ENCODE measurements around the gene BPIFA1. TPM values are rescaled to one million over a fixed set of nuclear protein-coding genes. Genes with fewer than 3 reads are reported as not detected.

Gene BPIFA1
- total RNA-seq, 1 donor: not detected

DNA sequence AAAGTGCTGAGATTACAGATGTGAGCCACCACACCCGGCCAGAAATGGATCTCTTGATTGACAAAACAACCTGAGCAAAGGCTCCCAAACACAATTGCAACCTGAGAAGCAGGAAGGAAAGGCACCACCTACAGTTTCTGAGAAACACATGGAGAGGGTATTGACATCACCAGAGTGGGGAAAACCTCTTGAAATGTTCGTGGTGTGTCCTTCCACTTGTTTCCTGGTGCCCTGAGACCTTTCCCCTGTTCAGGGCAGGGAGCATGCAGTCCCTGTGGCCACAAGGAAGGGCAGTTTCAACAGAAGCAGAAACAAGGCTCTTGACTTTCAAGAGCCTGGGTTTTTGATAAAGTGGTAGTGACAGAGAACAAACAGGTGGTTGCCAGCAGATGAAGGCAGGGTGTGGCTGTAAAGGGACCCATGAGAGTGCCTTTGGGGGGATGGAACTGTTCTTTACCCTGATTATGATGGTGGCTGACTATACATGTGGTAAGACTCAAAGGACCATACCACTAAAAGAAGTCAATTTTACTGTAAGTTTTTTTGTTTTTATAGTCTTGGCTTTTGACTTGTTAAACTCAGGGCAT is 3.2 kb upstream of the BPIFA1 start:
- Histone ChIP-seq H3K4me3 (ENCODE audit: low read length) (no peak overlapping the region), H3K4me1 (ENCODE audit: insufficient read depth, low read length) (no peaks in the 10 kb centered on the region), H3K27me3 (ENCODE audit: insufficient read depth, low read length) (no peaks in the 10 kb centered on the region), H3K9me3 (ENCODE audit: low read depth, low read length) (no peaks in the 10 kb centered on the region)

DNA sequence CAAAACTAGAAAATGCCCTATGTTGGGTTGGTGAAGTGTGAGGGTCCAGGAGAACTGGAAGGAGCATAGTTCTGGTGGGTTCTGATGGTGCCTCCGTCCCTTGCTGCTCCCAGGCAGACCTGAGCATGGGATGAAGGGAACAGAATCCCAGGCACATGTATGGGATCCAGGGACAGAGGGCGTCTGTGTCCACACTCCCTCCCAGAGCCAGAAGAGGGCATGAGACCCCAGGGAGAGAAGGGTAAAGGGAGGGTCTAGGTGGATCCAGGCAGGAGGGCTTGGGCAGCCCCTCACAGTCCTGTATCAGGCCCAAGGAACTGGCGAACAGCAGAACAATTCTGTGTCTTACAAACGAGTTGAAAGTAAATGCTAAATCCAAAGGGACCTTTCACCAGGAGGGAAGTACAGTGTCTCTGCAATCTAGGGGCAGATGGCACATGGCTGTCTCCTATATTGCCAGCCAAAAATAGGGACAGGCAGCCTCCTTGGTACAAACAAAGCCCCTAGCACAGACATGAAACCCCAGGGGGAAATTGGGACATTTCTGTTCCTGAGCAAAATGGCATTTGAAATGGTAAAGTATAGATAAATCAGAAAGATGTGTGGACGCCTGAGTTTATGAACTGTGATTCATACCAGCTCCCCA is 2.5 kb upstream of the BPIFA1 start:
- no peaks in the 10 kb centered on the region for H3K9me3 ChIP-seq (ENCODE audit: low read depth, low read length)
- no peaks in the 10 kb centered on the region for H3K4me1 ChIP-seq (ENCODE audit: insufficient read depth, low read length)
- H3K4me3 ChIP-seq (ENCODE audit: low read length): no peak overlapping the region
- H3K27me3 ChIP-seq (ENCODE audit: insufficient read depth, low read length): no peaks in the 10 kb centered on the region

DNA sequence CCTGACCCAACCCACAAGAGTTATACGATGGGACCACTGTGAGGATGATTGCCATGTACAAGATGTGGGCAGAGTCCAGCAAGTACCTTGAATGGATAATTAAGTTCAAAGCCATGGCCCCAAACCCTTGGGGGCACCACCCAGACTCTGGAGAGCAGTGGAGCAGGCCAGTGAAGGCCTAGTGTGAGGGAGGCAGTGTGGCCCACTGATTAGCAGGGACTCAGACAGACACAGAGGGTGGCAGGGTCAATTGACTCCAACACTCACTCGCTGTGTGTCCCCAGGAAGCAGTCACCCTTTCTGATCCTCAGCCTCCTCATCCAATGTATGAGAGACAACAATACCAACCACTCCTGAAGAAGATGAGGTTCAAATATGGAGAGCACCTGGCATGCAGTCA is 1.7 kb upstream of the BPIFA1 start:
- Histone ChIP-seq H3K4me1 (ENCODE audit: insufficient read depth, low read length) (no peaks in the 10 kb centered on the region), H3K4me3 (ENCODE audit: low read length) (no peak overlapping the region), H3K9me3 (ENCODE audit: low read depth, low read length) (no peaks in the 10 kb centered on the region), H3K27me3 (ENCODE audit: insufficient read depth, low read length) (no peaks in the 10 kb centered on the region)

DNA sequence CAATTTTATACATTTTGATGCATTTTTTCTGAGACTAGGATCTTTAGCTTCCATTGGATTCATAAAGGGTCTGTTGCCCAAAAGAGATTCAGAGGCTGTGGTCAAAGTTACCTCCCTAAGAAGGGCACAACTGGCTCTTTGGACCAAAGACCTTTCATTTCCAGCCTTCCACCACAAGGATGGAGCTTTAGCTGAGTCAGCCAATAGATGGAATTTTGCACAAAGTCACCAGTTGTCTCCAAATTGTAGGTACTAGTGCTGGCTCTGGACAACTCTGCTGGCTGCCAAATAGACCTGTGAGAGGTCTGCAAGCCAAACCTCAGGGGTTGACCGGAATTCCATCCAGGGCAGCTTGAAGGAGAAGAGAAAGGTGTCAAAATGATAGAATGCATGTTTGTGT is 555 bp downstream of the BPIFA1 start:
- Histone ChIP-seq H3K9me3 (ENCODE audit: low read depth, low read length) (no peaks in the 10 kb centered on the region), H3K4me3 (ENCODE audit: low read length) (no peak overlapping the region), H3K27me3 (ENCODE audit: insufficient read depth, low read length) (no peaks in the 10 kb centered on the region), H3K4me1 (ENCODE audit: insufficient read depth, low read length) (no peaks in the 10 kb centered on the region)

DNA sequence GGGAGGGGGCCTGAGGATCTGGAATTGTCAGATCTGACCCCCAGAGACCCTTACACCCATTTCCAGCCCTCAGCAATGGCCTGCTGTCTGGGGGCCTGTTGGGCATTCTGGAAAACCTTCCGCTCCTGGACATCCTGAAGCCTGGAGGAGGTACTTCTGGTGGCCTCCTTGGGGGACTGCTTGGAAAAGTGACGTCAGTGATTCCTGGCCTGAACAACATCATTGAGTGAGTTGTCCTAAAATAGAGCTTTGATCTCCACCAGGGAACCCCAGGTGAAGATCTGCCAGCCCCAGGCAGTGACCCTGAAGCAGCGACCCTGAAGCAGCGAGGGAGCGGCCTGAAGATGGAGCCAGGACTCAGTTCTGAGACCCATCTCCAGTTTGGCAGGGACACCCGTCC is 2.2 kb downstream of the BPIFA1 start:
- no peaks in the 10 kb centered on the region for H3K4me1 ChIP-seq (ENCODE audit: insufficient read depth, low read length)
- no peaks in the 10 kb centered on the region for H3K27me3 ChIP-seq (ENCODE audit: insufficient read depth, low read length)
- H3K9me3 ChIP-seq (ENCODE audit: low read depth, low read length): no peaks in the 10 kb centered on the region
- no peak overlapping the region for H3K4me3 ChIP-seq (ENCODE audit: low read length)

DNA sequence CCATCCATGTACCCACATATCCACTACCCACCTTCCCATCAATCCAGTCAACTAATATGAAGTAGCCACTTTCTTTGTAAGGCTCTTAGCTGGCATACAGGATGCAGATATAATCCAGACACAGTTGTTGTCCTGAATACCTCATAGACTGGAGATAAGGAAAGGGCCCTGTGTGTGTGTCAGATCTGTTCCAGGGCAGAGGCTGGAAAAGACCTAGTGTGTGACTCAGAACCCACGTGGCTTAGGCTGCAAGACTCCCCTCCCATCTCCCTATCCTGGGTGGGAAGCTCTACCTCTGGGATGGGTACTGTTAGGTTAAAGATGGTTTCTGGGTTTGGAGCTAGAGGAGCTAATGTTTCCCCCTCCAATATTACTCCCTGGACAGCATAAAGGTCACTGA is 3.6 kb downstream of the BPIFA1 start:
- no peaks in the 10 kb centered on the region for H3K4me1 ChIP-seq (ENCODE audit: insufficient read depth, low read length)
- no peaks in the 10 kb centered on the region for H3K27me3 ChIP-seq (ENCODE audit: insufficient read depth, low read length)
- no peaks in the 10 kb centered on the region for H3K9me3 ChIP-seq (ENCODE audit: low read depth, low read length)
- H3K4me3 ChIP-seq (ENCODE audit: low read length): no peak overlapping the region

DNA sequence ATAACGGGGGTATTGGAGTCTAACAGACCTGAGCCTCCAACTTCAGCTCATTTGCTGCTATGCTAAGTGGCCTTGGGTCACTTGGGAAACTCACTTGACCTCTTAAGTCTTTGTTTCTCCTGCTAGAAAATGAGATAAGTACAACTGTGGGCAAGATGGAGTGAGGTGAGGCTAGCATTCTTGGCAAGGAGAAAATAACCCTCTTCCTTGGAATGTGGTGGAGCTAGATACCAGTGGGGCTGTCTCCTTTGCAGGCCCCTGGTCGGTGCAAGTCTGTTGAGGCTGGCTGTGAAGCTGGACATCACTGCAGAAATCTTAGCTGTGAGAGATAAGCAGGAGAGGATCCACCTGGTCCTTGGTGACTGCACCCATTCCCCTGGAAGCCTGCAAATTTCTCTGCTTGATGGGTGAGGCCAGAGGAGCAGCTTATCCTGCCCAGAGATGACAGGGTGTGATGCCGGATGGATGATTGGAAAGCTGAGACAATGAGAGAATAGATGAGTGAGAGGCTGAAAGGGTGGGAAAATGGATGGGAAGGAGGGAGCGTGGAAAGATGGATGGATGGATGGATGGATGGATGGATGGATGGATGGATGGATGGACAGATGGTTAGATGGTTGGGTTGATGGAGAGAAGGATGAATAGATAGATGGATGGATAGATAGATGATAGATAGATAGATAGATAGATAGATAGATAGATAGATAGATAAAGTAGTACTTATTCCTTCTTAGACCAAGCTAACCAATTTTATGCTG is 4.4 kb downstream of the BPIFA1 start:
- no peaks in the 10 kb centered on the region for H3K9me3 ChIP-seq (ENCODE audit: low read depth, low read length)
- no peaks in the 10 kb centered on the region for H3K4me1 ChIP-seq (ENCODE audit: insufficient read depth, low read length)
- no peak overlapping the region for H3K4me3 ChIP-seq (ENCODE audit: low read length)
- H3K27me3 ChIP-seq (ENCODE audit: insufficient read depth, low read length): no peaks in the 10 kb centered on the region

DNA sequence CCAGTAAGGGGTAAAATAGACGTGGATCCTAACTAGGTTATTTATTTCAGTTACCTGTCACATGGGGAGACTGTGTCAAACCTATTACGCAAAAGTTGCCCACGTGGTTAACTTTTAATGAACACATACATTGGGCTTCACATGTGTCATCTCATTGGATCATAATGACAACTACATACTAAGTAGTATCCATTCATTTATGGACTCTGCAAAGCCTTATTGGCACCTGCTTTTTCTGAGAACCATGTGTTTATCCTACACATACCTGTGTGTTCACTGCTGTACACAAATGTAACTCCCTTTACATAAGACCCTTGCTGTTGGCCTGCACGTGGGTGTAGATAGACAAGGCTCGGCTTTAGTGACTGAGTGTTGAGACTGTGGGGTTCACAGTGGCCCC is 5.1 kb downstream of the BPIFA1 start:
- Histone ChIP-seq H3K4me3 (ENCODE audit: low read length) (no peak overlapping the region), H3K27me3 (ENCODE audit: insufficient read depth, low read length) (no peaks in the 10 kb centered on the region), H3K9me3 (ENCODE audit: low read depth, low read length) (no peaks in the 10 kb centered on the region), H3K4me1 (ENCODE audit: insufficient read depth, low read length) (no peaks in the 10 kb centered on the region)

DNA sequence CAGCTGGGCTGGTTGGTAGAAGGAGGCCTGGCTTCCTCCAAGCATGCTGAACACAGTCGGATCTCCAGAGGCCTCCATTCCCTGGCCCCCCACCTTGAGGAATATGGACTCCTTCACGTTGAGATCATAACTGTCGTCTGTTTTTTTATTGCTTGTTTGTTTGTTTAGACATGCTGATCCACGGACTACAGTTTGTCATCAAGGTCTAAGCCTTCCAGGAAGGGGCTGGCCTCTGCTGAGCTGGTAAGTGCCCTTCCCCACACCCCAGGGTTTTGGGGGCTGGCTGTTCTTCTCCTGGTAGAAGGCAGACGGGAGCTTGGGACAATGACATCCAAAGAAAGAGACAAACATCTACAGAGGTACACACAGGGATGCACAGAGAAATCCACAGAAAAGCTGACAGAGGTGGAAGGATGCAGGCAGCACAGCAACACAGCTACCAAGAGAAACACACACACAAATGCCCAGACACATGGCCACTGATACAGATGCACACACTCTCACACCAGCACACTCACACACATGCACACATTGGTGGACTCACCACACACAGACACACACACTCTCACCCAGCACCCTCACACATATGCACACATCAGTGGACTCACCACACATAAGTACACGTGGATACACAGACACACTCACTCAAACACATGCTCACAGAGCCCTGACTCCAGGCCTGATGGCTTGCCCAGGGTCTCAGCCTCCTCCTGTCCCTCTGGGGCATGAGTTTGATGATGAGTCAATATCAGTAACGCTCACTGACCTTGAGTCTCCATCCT is 6.7 kb downstream of the BPIFA1 start:
- no peaks in the 10 kb centered on the region for H3K4me1 ChIP-seq (ENCODE audit: insufficient read depth, low read length)
- H3K4me3 ChIP-seq (ENCODE audit: low read length): no peak overlapping the region
- no peaks in the 10 kb centered on the region for H3K9me3 ChIP-seq (ENCODE audit: low read depth, low read length)
- H3K27me3 ChIP-seq (ENCODE audit: insufficient read depth, low read length): no peaks in the 10 kb centered on the region

DNA sequence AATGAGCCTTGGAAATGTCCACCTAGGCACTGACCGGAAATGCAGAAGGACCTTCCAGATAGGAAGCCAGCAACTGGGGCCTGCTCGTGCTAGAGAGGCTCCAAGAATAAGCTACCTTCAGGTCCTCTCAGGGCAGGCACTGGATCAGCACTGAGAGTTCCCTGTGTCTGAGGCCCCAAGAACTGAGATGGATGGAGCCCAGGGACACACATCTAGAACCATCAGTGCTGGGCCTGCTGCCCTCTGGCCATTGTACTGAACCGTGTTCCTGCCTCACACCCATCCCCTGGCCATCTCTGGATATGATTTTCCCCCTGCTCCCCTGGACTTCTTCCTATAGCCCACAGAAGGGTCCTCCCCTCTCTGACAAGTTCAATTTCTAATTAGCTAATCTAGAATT is 10.3 kb downstream of the BPIFA1 start:
- Histone ChIP-seq H3K27me3 (ENCODE audit: insufficient read depth, low read length) (no peaks in the 10 kb centered on the region), H3K4me1 (ENCODE audit: insufficient read depth, low read length) (no peaks in the 10 kb centered on the region), H3K4me3 (ENCODE audit: low read length) (no peak overlapping the region), H3K9me3 (ENCODE audit: low read depth, low read length) (no peaks in the 10 kb centered on the region)

DNA sequence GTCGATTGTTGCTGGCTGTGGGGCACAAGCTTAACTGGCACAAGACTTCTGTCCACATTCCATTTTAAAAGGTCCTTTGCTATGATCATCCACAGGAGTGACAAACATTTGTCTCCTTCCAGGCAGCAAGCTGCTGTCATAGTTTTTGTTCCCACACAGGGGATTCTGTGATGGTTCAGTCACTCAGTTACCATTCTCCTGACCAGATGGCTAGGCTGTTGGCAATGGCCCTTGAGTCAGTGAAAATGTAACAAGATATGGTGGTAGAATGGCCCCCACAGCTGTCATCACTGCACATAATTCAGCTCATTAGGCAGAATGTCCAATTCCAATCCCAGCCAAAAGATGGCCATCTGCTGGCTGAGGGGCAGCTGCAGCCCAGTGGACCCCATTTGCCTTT is 13.7 kb downstream of the BPIFA1 start:
- Histone ChIP-seq H3K4me3 (ENCODE audit: low read length) (no peak overlapping the region), H3K27me3 (ENCODE audit: insufficient read depth, low read length) (no peaks in the 10 kb centered on the region), H3K9me3 (ENCODE audit: low read depth, low read length) (no peaks in the 10 kb centered on the region), H3K4me1 (ENCODE audit: insufficient read depth, low read length) (no peaks in the 10 kb centered on the region)

DNA sequence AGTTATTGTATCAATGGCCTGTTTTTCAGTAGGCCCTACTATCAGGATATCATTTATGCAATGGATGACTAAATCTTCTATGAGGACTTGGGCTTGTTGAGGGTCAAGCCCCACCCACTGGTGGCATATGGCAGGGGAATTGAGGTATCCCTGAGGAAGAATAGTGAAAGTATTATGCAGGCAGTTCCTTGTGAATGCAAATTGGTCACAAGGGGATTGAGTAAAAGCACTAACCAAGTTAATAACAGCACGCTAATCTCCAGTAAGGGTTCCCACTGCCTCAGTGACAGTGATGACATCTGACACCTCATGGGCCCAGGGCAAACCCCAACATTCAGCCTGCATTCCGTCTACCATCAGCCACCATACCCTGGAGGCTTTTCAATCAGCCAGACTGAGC is 14.9 kb downstream of the BPIFA1 start:
- Histone ChIP-seq H3K9me3 (ENCODE audit: low read depth, low read length) (no peaks in the 10 kb centered on the region), H3K4me3 (ENCODE audit: low read length) (no peak overlapping the region), H3K27me3 (ENCODE audit: insufficient read depth, low read length) (no peaks in the 10 kb centered on the region), H3K4me1 (ENCODE audit: insufficient read depth, low read length) (no peaks in the 10 kb centered on the region)

DNA sequence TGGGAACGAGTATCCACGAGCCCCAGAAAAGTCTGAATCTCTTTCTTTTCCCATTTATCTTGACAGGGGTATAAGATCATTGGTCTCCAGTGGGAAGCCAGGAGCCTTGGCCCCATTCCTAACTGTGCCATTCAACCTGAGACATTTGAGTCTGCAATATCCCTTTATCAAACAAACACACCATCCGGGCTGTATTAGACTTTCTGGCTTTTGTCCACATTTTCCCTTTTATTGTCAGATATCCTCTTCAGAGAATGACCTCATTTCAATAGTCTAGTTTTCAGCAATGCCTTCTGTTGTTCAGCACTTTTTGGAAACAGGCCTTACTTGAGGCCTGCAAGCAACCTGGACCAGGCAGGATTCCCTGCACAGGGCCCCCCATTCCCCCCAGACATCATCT is 15.7 kb downstream of the BPIFA1 start:
- H3K27me3 ChIP-seq (ENCODE audit: insufficient read depth, low read length): no peaks in the 10 kb centered on the region
- H3K4me1 ChIP-seq (ENCODE audit: insufficient read depth, low read length): no peaks in the 10 kb centered on the region
- no peak overlapping the region for H3K4me3 ChIP-seq (ENCODE audit: low read length)
- H3K9me3 ChIP-seq (ENCODE audit: low read depth, low read length): no peaks in the 10 kb centered on the region

DNA sequence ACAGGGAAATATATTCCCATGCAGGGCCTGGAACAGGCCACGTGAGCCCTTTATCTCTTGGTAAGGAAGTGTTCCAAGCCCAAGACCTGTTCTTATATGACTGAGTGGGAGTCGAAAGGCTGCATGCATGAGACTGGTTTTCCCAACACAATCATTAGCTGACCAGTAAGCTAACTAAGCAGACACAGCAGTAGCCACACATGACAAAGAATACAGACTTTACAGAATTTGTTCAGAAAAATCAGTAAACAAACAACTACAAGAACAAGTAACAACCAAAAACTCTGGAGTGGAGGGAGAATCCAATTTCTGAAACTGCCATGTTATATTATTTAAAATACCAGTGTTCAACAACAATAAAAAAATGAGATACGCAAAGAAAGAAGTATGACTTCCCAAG is 16.7 kb downstream of the BPIFA1 start:
- Histone ChIP-seq H3K9me3 (ENCODE audit: low read depth, low read length) (no peaks in the 10 kb centered on the region), H3K4me1 (ENCODE audit: insufficient read depth, low read length) (no peaks in the 10 kb centered on the region), H3K27me3 (ENCODE audit: insufficient read depth, low read length) (no peaks in the 10 kb centered on the region), H3K4me3 (ENCODE audit: low read length) (no peak overlapping the region)

DNA sequence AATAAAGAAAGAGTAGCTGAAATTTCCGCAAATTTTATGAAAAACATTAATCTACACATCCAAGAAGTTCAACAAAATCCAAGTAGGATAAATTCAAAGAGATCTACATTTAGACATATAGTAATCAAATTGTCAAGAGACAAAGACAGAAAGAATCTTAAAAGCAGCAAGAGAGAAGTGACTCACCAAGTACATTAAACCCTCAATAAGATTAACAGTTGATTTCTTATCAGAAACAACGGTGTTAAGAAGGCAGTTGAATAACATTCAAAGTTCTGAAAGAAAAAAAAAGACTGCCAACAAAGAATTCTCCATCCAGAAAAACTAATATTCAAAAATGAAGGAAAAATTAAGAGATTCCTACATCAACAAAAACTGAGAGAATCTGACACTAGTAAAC is 19.2 kb downstream of the BPIFA1 start:
- Histone ChIP-seq H3K9me3 (ENCODE audit: low read depth, low read length) (no peaks in the 10 kb centered on the region), H3K27me3 (ENCODE audit: insufficient read depth, low read length) (no peaks in the 10 kb centered on the region), H3K4me1 (ENCODE audit: insufficient read depth, low read length) (no peaks in the 10 kb centered on the region), H3K4me3 (ENCODE audit: low read length) (no peak overlapping the region)

Measured in mononuclear cell (primary cell).